Spinal cord (tissue), 10 donors: ENCODE data around the gene PARP15. TPM values are rescaled to one million over a fixed set of nuclear protein-coding genes. Genes with fewer than 3 reads are reported as not detected.
"Not testable (repeated sequence)": the region's sequence is repeated elsewhere in the genome, so short reads cannot be mapped to it uniquely, and the experiment has no call there.

Experiments used
- DNase-seq, 6 donors: peaks; one replicate each; pipeline versions ENCODE4 v3.0.0 to v3.0.0-alpha.2; 2013 to 2015; ENCODE audit warnings: low spot score in 6 of 6, low read depth in 4 of 6
- H3K27ac ChIP-seq: one replicate; pipeline ENCODE4 v1.5.1; 2013; ENCODE audit warnings: low read depth, low read length, control low read depth
- H3K27me3 ChIP-seq: one replicate; pipeline ENCODE4 v1.6.1; 2013; ENCODE audit warnings: low read length; ENCODE audit not compliant: control insufficient read depth, insufficient read depth
- H3K36me3 ChIP-seq: one replicate; pipeline ENCODE4 v1.6.1; 2013; ENCODE audit warnings: low read length; ENCODE audit not compliant: control insufficient read depth, insufficient read depth
- H3K4me1 ChIP-seq: one replicate; pipeline ENCODE4 v1.6.1; 2013; ENCODE audit warnings: low read length; ENCODE audit not compliant: control insufficient read depth, insufficient read depth
- H3K4me3 ChIP-seq: one replicate; pipeline ENCODE4 v1.5.1; 2013; ENCODE audit warnings: low read depth, low read length, control low read depth
- H3K9me3 ChIP-seq: one replicate; pipeline ENCODE4 v1.6.1; 2013; ENCODE audit warnings: low read length; ENCODE audit not compliant: control insufficient read depth, insufficient read depth
- WGBS: methylation state at CpG from one replicate; pipeline ENCODE4 v1.1.5; 2013; ENCODE audit warnings: missing lambda C conversion rate; ENCODE audit not compliant: insufficient coverage; 5-methylcytosine and 5-hydroxymethylcytosine counted together
- polyA plus RNA-seq, 2 donors: library from polyadenylated mRNA; unstranded; fragments of 120-200 nt; gene quantifications; one replicate each; pipeline ENCODE4 v1.2.1, GENCODE V29; 2013; ENCODE audit not compliant: insufficient read length in 2 of 2
- total RNA-seq, 2 donors: library from RNA; depleted of rRNA in 1 of 2; stranded (reverse); fragments of 120-200 nt in 1 of 2; fragments of >200 nt in 1 of 2; gene quantifications; one replicate each; pipeline versions ENCODE4 v1.2.3 to v1.2.4, GENCODE V29; 2013 to 2014
- donor health status: healthy.

Gene PARP15
- total and polyA plus RNA-seq, 4 donors: 0.44 to 0.79 (median 0.52) TPM

DNA sequence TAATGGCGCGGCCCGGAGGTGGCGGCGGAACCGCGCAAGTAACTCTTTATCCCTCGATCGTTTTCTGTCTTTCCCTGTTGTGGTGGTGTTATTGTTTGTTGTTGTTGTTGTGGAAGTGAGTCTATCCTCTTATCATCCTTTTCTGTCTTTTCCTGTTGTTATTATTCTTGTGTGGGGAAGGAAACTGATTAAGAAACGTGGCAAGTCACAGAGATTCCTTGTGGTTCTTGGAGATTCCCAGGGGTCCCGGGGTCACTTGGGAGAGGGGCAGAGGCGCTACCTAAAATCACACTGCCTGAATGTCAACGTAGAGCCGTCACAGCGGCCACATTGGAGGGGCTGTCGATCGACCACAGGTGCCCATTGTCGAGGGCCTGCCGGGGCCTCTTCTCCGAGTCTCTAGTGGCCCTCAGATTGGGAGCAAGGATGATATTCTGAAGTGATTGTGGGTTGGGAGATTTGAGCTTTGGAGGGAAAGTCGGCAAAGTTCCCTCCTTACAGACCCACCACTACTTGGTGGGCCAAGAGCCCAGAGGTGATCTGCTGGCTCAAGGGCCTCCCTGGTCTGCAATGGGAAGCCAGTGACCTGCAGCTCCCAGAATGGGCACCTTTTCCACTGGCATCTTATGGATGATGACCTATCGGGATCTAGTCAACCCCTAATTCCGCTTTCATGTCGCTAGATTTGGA is 104.0 kb downstream of the PARP15 start:
- Histone ChIP-seq H3K4me1 (peaks cover 26% of the 10 kb centered on the region), H3K27ac (no peak overlapping the region), H3K36me3 (no peaks in the 10 kb centered on the region), H3K4me3 (peak overlapping the region; percentile 83), H3K9me3 (no peaks in the 10 kb centered on the region), H3K27me3 (peaks cover 22% of the 10 kb centered on the region)
- WGBS: 65% methylated on average over 14 of the region's 24 CpGs
- peak in 1 of 6 donors; percentile 4 for DNase-seq

- WGBS: 92% methylated on average over 1 of the region's 3 CpGs
- Histone ChIP-seq H3K27ac (no peak overlapping the region), H3K27me3 (peaks cover 22% of the 10 kb centered on the region), H3K4me1 (peaks cover 26% of the 10 kb centered on the region), H3K36me3 (no peaks in the 10 kb centered on the region), H3K4me3 (no peak overlapping the region), H3K9me3 (no peaks in the 10 kb centered on the region)
- DNase-seq: no peak
Observed at GRCh38 chr3:122681974-122682409, 104.5 kb downstream of the PARP15 start.

DNA sequence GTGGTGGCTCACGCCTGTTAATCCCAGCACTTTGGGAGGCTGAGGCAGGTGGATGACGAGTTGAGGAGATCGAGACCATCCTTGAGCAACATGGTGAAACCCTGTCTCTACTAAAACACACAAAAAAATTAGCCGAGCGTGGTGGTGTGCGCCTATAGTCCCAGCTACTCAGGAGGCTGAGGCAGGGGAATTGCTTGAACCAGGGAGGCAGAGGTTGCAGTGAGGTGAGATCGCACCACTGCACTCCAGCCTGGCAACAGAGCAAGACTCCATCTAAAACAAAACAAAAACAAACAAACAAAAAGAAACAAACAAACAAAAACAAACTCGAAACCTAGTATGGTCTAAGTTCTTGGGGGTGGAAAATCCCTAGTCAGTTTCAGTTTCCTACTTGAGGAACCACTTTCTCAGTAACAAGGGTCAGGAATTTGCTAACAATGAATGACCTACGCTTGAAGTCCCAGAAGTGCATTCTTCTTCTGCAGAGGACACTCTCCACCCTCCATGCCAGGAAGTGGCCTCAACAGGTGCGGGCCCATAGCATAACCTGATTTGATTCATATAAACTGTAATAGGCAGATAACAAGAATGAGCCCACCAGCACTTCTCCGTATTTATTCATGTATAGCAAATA is 105.4 kb downstream of the PARP15 start:
- not testable (repeated sequence) for DNase-seq, H3K4me3 ChIP-seq, H3K36me3 ChIP-seq, H3K27ac ChIP-seq, H3K9me3 ChIP-seq
- 100% methylated on average over 2 of the region's 11 CpGs for WGBS
- H3K27me3 ChIP-seq: peaks cover 22% of the 10 kb centered on the region
- H3K4me1 ChIP-seq: peaks cover 26% of the 10 kb centered on the region

DNA sequence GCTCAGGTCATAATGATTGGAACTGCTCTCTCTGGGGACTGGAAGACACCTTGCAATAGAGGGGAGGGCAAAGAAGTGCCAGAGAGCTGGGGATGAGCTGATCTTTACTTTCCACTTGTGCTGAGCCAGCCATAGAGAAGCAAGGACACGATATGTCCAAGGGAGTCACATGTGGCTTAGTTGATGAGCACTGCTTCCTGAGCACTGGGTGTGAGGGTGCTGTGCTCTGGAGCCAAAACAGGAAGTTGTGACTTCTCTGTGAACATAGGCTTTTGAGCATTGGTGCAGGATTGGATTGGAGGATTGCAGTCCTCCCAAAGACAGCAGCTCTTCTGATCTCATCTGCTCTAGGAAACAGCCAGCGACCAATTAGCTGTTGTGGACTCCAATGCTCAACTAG is 109.8 kb downstream of the PARP15 start:
- 94% methylated on average over 2 of the region's 2 CpGs for WGBS
- H3K27ac ChIP-seq: no peak overlapping the region
- no peaks in the 10 kb centered on the region for H3K4me1 ChIP-seq
- DNase-seq: no peak
- no peaks in the 10 kb centered on the region for H3K9me3 ChIP-seq
- H3K27me3 ChIP-seq: no peaks in the 10 kb centered on the region
- H3K36me3 ChIP-seq: peaks cover 2% of the 10 kb centered on the region
- H3K4me3 ChIP-seq: no peak overlapping the region

Other genes starting within 250 kb of the PARP15 start
- gene MIX23, start 194.4 kb upstream of the PARP15 start, total RNA-seq: 10 to 100 TPM; 19.3 to 35.4 TPM
- gene MIX23, start 194.4 kb upstream of the PARP15 start, polyA plus RNA-seq: 10 to 100 TPM; 28.3 to 28.7 TPM
- 10 to 100 TPM; 22.2 to 52.3 TPM for gene FAM162A, start 193.5 kb upstream of the PARP15 start, total RNA-seq
- gene FAM162A, start 193.5 kb upstream of the PARP15 start, polyA plus RNA-seq: 10 to 100 TPM; 39.3 to 41.2 TPM
- gene WDR5B, start 161.6 kb upstream of the PARP15 start, total RNA-seq: 10 to 100 TPM in 1 of 2 donors, 1 to 10 TPM in 1; 6.2 to 11.1 TPM
- 1 to 10 TPM; 5.6 to 7.5 TPM for gene WDR5B, start 161.6 kb upstream of the PARP15 start, polyA plus RNA-seq
- 10 to 100 TPM; 35.5 to 46.9 TPM for gene KPNA1, start 62.7 kb upstream of the PARP15 start, total RNA-seq
- gene KPNA1, start 62.7 kb upstream of the PARP15 start, polyA plus RNA-seq: 10 to 100 TPM; 45.1 to 58.2 TPM
- gene PARP9, start 13.3 kb upstream of the PARP15 start, total RNA-seq: 10 to 100 TPM; 17.0 to 19.8 TPM
- 10 to 100 TPM; 13.1 to 14.1 TPM for gene PARP9, start 13.3 kb upstream of the PARP15 start, polyA plus RNA-seq
- 10 to 100 TPM; 12.8 to 13.4 TPM for gene DTX3L, start 13.3 kb upstream of the PARP15 start, total RNA-seq
- 1 to 10 TPM; 6.8 to 8.5 TPM for gene DTX3L, start 13.3 kb upstream of the PARP15 start, polyA plus RNA-seq
- 10 to 100 TPM; 35.2 to 40.3 TPM for gene PARP14, start 103.2 kb downstream of the PARP15 start, total RNA-seq
- 10 to 100 TPM; 13.9 to 14.1 TPM for gene PARP14, start 103.2 kb downstream of the PARP15 start, polyA plus RNA-seq
- 10 to 100 TPM in 1 of 2 donors, 1 to 10 TPM in 1; 9.8 to 10.1 TPM for gene HSPBAP1, start 216.2 kb downstream of the PARP15 start, total RNA-seq
- 1 to 10 TPM; 8.3 to 9.0 TPM for gene HSPBAP1, start 216.2 kb downstream of the PARP15 start, polyA plus RNA-seq
- gene SLC49A4, start 217.4 kb downstream of the PARP15 start, total RNA-seq: 10 to 100 TPM; 14.1 to 23.0 TPM
- 10 to 100 TPM; 20.6 to 21.8 TPM for gene SLC49A4, start 217.4 kb downstream of the PARP15 start, polyA plus RNA-seq